Measurements from ENCODE around the gene SLC11A1. TPM values are rescaled to one million over a fixed set of nuclear protein-coding genes. Genes with fewer than 3 reads are reported as not detected.

SLC11A1 gene
- total RNA-seq, 1 donor from 2014 or later = 0.18 TPM

- Mint-ChIP-seq H3K36me3 (ENCODE audit: low read depth) (peaks cover 26% of the 10 kb centered on the region), H3K4me1 (ENCODE audit: low read depth) (peaks cover 35% of the 10 kb centered on the region), H3K4me3 (ENCODE audit: low read depth) (peak overlapping the region; percentile 86), H3K27me3 (ENCODE audit: low read depth) (no peaks in the 10 kb centered on the region), H3K27ac (peak overlapping the region; percentile 93), H3K9me3 (no peaks in the 10 kb centered on the region)
- peak; percentile 64 for DNase-seq (ENCODE audit: low spot score)
- intact Hi-C loops (cut with micrococcal nuclease) = loop anchor here (5.0 kb wide), 2 partner anchors 119 to 779 kb away; partner anchors contain the start of genes CNPPD1 and RETREG2
Measured at GRCh38 chr2:218398437-218399390, 16.6 kb downstream of the SLC11A1 start.

DNA sequence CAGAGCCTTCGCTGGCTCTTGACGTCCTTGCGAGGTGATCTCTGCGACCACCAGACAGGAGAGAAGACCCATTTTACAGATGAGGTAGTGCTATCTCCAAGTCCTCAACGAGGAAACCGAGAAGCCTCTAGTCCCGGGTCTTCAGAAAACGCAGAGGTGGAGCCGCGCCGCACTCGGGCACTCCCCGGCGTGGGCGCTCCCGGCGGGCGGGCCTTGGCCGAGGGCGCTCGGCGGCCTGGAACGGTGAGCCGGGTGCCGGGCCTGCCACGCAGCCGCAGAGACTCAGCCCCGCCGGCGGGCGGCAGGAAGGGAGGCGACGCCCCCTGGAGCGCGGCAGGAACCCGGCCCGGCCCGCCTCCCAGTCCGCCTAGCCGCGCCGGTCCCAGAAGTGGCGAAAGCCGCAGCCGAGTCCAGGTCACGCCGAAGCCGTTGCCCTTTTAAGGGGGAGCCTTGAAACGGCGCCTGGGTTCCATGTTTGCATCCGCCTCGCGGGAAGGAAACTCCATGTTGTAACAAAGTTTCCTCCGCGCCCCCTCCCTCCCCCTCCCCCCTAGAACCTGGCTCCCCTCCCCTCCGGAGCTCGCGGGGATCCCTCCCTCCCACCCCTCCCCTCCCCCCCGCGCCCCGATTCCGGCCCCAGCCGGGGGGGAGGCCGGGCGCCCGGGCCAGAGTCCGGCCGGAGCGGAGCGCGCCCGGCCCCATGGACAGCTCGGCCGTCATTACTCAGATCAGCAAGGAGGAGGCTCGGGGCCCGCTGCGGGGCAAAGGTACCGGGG is 17.5 kb downstream of the SLC11A1 start, which contains the start of gene CTDSP1:
Gene CTDSP1, plus strand, starts transcription at position 478 of the 776 bp plus-strand sequence. Its CDS starts 223 bp downstream, at position 701.
- Mint-ChIP-seq H3K4me1 (ENCODE audit: low read depth) (peaks cover 33% of the 10 kb centered on the region), H3K27me3 (ENCODE audit: low read depth) (no peaks in the 10 kb centered on the region), H3K9me3 (no peaks in the 10 kb centered on the region), H3K36me3 (ENCODE audit: low read depth) (peaks cover 34% of the 10 kb centered on the region), H3K4me3 (ENCODE audit: low read depth) (peak within 1 kb of the TSS; percentile 93), H3K27ac (peak within 1 kb of the TSS; percentile 88)
- intact Hi-C loops (cut with micrococcal nuclease) = loop anchor here (5.0 to 10.0 kb wide), 3 partner anchors 118 to 855 kb away; partner anchors contain the start of genes CNPPD1, RETREG2, TUBA4A and TUBA4B
- DNase-seq (ENCODE audit: low spot score) = peak; percentile 94

DNA sequence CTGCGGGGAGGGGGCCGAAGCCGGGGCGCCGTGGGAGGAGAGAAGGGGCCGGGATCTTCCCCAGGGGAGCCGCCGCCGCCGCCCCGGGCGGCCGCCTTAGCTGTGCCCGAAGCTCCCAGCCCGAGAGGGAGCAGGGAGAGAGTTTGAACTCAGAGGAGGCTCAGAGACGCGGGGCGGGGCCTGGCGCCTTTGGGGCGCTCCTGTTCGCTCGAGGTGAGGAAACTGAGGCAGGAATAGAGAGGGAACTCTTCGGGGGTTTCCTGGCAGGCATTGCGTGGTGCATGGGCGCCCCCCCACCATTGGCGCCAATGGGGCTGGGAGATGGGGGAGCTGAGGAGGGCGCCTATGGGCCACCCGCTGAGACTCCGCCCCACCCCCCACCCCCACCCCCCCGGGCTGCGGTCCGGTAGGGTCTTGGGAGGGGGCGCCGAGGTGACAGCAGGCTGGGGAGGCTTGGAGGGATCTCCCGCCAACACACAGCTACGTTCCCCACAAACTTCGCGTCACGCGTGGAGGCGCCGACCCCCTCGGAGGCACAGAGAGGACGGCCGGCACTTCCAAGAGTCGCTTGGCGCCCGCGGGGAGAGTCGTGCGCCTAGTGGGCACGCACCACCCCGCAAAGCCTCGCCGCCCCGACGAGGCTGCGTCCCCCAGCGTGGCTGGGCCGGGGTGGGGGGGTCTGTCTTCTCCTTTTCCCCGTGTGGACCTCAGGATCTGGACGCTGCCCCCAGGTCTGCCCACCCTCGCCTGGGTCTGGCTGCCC is 18.3 kb downstream of the SLC11A1 start:
- no peaks in the 10 kb centered on the region for H3K9me3 Mint-ChIP-seq
- intact Hi-C loops (cut with micrococcal nuclease) = loop anchor here (10.0 kb wide), 1 partner anchor 854 kb away; the partner anchor contains the start of genes TUBA4A and TUBA4B
- peak; percentile 43 for DNase-seq (ENCODE audit: low spot score)
- peak overlapping the region; percentile 93 for H3K4me3 Mint-ChIP-seq (ENCODE audit: low read depth)
- H3K36me3 Mint-ChIP-seq (ENCODE audit: low read depth) = peaks cover 40% of the 10 kb centered on the region
- peak overlapping the region; percentile 83 for H3K27ac Mint-ChIP-seq
- no peaks in the 10 kb centered on the region for H3K27me3 Mint-ChIP-seq (ENCODE audit: low read depth)
- peaks cover 35% of the 10 kb centered on the region for H3K4me1 Mint-ChIP-seq (ENCODE audit: low read depth)

GRCh38 chr2:218400930-218401881 is 19.1 kb downstream of the SLC11A1 start:
- intact Hi-C loops (cut with micrococcal nuclease) = loop anchor here (10.0 kb wide), 1 partner anchor 854 kb away; the partner anchor contains the start of genes TUBA4A and TUBA4B
- peaks cover 38% of the 10 kb centered on the region for H3K4me1 Mint-ChIP-seq (ENCODE audit: low read depth)
- peak overlapping the region; percentile 33 for H3K27ac Mint-ChIP-seq
- H3K4me3 Mint-ChIP-seq (ENCODE audit: low read depth) = peak overlapping the region; percentile 93
- H3K36me3 Mint-ChIP-seq (ENCODE audit: low read depth) = peaks cover 47% of the 10 kb centered on the region
- no peak for DNase-seq (ENCODE audit: low spot score)
- H3K9me3 Mint-ChIP-seq = no peaks in the 10 kb centered on the region
- no peaks in the 10 kb centered on the region for H3K27me3 Mint-ChIP-seq (ENCODE audit: low read depth)

- H3K4me3 Mint-ChIP-seq (ENCODE audit: low read depth) = peak overlapping the region; percentile 93
- no peak overlapping the region for H3K27ac Mint-ChIP-seq
- intact Hi-C loops (cut with micrococcal nuclease) = loop anchor here (10.0 kb wide), 1 partner anchor 853 kb away; the partner anchor contains the start of genes TUBA4A and TUBA4B
- peaks cover 47% of the 10 kb centered on the region for H3K36me3 Mint-ChIP-seq (ENCODE audit: low read depth)
- H3K4me1 Mint-ChIP-seq (ENCODE audit: low read depth) = peaks cover 39% of the 10 kb centered on the region
- no peak for DNase-seq (ENCODE audit: low spot score)
- no peaks in the 10 kb centered on the region for H3K27me3 Mint-ChIP-seq (ENCODE audit: low read depth)
- no peaks in the 10 kb centered on the region for H3K9me3 Mint-ChIP-seq
Measured at GRCh38 chr2:218401890-218402289, 19.8 kb downstream of the SLC11A1 start.

- H3K36me3 Mint-ChIP-seq (ENCODE audit: low read depth) = peaks cover 47% of the 10 kb centered on the region
- no peaks in the 10 kb centered on the region for H3K9me3 Mint-ChIP-seq
- no peaks in the 10 kb centered on the region for H3K27me3 Mint-ChIP-seq (ENCODE audit: low read depth)
- H3K27ac Mint-ChIP-seq = peak overlapping the region; percentile 4
- intact Hi-C loops (cut with micrococcal nuclease) = loop anchor here (10.0 kb wide), 1 partner anchor 852 kb away; the partner anchor contains the start of genes TUBA4A and TUBA4B
- H3K4me1 Mint-ChIP-seq (ENCODE audit: low read depth) = peaks cover 39% of the 10 kb centered on the region
- peak overlapping the region; percentile 33 for H3K4me3 Mint-ChIP-seq (ENCODE audit: low read depth)
- no peak for DNase-seq (ENCODE audit: low spot score)
Measured at GRCh38 chr2:218402491-218402901, 20.4 kb downstream of the SLC11A1 start.

DNA sequence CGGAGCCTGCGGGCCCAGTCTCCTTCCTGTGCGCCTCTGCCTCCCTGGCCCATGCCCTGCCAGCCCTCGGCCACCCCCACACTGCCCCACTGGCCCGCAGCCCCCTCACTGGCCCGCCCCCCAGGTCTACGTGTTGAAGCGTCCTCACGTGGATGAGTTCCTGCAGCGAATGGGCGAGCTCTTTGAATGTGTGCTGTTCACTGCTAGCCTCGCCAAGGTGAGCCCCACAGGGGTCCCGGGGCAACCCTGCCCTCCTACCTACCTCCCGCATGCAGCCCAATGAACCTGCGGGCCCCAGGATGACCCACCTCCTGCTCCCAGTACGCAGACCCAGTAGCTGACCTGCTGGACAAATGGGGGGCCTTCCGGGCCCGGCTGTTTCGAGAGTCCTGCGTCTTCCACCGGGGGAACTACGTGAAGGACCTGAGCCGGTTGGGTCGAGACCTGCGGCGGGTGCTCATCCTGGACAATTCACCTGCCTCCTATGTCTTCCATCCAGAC is 20.9 kb downstream of the SLC11A1 start:
- Mint-ChIP-seq H3K9me3 (no peaks in the 10 kb centered on the region), H3K27ac (no peak overlapping the region), H3K36me3 (ENCODE audit: low read depth) (peaks cover 47% of the 10 kb centered on the region), H3K27me3 (ENCODE audit: low read depth) (no peaks in the 10 kb centered on the region), H3K4me1 (ENCODE audit: low read depth) (peaks cover 36% of the 10 kb centered on the region), H3K4me3 (ENCODE audit: low read depth) (peak overlapping the region; percentile 50)
- DNase-seq (ENCODE audit: low spot score) = no peak
- intact Hi-C loops (cut with micrococcal nuclease) = loop anchor here (10.0 kb wide), 1 partner anchor 852 kb away; the partner anchor contains the start of genes TUBA4A and TUBA4B

DNA sequence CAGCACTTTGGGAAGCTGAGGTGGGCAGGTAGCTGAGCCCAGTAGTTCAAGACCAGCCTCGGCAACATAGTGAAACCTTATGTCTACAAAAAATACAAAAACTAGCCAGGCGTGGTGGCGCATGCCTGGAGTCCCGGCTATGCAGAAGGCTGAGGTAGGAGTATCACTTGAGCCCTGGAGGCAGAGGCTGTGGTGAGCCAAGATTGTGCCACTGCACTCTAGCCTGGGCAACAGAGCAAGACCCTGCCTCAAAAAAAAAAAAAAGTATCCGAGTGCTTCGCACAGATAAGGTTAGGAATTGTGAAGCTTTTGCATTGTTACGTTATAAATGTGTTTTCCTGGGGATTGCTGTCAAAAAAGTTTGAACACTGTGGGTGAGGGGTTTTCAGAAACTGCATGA is 21.7 kb downstream of the SLC11A1 start:
- H3K4me3 Mint-ChIP-seq (ENCODE audit: low read depth) = no peak overlapping the region
- DNase-seq (ENCODE audit: low spot score) = no peak
- no peaks in the 10 kb centered on the region for H3K9me3 Mint-ChIP-seq
- peak overlapping the region; percentile 6 for H3K27ac Mint-ChIP-seq
- H3K36me3 Mint-ChIP-seq (ENCODE audit: low read depth) = peaks cover 47% of the 10 kb centered on the region
- H3K4me1 Mint-ChIP-seq (ENCODE audit: low read depth) = peaks cover 36% of the 10 kb centered on the region
- intact Hi-C loops (cut with micrococcal nuclease) = loop anchor here (10.0 kb wide), 1 partner anchor 851 kb away; the partner anchor contains the start of genes TUBA4A and TUBA4B
- H3K27me3 Mint-ChIP-seq (ENCODE audit: low read depth) = no peaks in the 10 kb centered on the region

DNA sequence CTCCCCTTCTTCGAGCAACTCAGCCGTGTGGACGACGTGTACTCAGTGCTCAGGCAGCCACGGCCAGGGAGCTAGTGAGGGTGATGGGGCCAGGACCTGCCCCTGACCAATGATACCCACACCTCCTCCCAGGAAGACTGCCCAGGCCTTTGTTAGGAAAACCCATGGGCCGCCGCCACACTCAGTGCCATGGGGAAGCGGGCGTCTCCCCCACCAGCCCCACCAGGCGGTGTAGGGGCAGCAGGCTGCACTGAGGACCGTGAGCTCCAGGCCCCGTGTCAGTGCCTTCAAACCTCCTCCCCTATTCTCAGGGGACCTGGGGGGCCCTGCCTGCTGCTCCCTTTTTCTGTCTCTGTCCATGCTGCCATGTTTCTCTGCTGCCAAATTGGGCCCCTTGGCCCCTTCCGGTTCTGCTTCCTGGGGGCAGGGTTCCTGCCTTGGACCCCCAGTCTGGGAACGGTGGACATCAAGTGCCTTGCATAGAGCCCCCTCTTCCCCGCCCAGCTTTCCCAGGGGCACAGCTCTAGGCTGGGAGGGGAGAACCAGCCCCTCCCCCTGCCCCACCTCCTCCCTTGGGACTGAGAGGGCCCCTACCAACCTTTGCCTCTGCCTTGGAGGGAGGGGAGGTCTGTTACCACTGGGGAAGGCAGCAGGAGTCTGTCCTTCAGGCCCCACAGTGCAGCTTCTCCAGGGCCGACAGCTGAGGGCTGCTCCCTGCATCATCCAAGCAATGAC is 22.4 kb downstream of the SLC11A1 start:
- H3K9me3 Mint-ChIP-seq = no peaks in the 10 kb centered on the region
- peaks cover 36% of the 10 kb centered on the region for H3K4me1 Mint-ChIP-seq (ENCODE audit: low read depth)
- H3K36me3 Mint-ChIP-seq (ENCODE audit: low read depth) = peaks cover 47% of the 10 kb centered on the region
- H3K27me3 Mint-ChIP-seq (ENCODE audit: low read depth) = no peaks in the 10 kb centered on the region
- peak overlapping the region; percentile 6 for H3K27ac Mint-ChIP-seq
- intact Hi-C loops (cut with micrococcal nuclease) = loop anchor here (5.0 to 10.0 kb wide), 4 partner anchors 63 to 850 kb away; partner anchors contain the start of genes TUBA4A and TUBA4B
- H3K4me3 Mint-ChIP-seq (ENCODE audit: low read depth) = no peak overlapping the region
- DNase-seq (ENCODE audit: low spot score) = no peak

- Mint-ChIP-seq H3K4me1 (ENCODE audit: low read depth) (peaks cover 36% of the 10 kb centered on the region), H3K36me3 (ENCODE audit: low read depth) (peaks cover 47% of the 10 kb centered on the region), H3K27me3 (ENCODE audit: low read depth) (no peaks in the 10 kb centered on the region), H3K4me3 (ENCODE audit: low read depth) (peak overlapping the region; percentile 76), H3K9me3 (no peaks in the 10 kb centered on the region), H3K27ac (peak overlapping the region; percentile 78)
- no peak for DNase-seq (ENCODE audit: low spot score)
- intact Hi-C loops (cut with micrococcal nuclease) = loop anchor here (5.0 to 10.0 kb wide), 4 partner anchors 62 to 850 kb away; partner anchors contain the start of genes TUBA4A and TUBA4B
Measured at GRCh38 chr2:218405086-218405745, 23.1 kb downstream of the SLC11A1 start.

Data from activated T-helper 2 cell treated with anti-CD3 and anti-CD28 coated beads, Interferon-gamma antibody, Interleukin-2, Interleukin-4, amounts not matched to agents 10 μg/mL and 5 μg/mL and 100 μg/mL, durations not matched to agents 14 hours and 24 hours and 36 hours (primary cell).